ENCODE results near the gene SOX8.

Gene SOX8

DNA sequence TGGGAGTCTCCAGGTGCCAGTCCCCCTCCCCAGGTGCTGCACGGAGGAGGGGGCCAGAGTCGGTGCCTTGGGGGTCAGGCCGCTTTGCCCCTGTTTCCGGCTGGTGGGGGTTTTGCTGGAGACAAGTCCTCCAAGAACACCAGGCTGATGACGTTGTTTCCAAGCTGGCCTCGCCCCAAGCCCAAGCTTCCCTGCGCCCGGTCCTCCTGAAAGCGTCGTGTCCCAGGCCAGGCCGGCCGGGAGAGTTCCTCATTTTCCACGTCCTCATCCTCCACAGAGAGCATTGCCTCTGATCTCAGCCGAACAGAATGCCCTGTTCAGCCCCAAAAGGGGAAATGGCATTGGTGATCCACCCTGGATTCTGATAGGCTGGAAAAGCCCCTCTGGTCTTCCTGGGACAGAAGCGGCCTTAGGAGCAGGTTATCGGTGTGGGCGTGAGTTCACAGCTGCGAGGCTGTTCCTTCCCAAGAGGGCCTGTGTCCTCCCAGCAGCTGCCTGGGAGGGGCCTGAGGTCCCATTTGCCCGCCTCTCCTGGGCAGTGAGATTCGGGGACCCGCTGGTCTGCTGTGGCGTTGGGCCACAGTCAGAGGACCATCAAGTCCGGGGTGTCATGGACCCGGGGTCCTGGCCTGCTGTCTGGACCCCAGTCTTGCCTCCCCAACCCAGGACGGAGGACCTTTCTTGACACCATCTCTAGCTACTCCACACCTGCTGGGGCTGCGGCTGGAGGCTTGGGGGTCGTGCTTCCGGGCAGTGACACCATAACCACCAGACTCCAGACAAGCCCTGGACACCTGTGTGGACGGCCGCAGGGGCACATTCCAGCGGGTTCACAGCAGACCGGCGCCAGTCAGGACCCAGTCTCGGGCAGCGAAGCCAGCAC lies 7.1 kb downstream of the SOX8 start:
- no peak for DNase-seq (ENCODE audit: low read depth)

DNA sequence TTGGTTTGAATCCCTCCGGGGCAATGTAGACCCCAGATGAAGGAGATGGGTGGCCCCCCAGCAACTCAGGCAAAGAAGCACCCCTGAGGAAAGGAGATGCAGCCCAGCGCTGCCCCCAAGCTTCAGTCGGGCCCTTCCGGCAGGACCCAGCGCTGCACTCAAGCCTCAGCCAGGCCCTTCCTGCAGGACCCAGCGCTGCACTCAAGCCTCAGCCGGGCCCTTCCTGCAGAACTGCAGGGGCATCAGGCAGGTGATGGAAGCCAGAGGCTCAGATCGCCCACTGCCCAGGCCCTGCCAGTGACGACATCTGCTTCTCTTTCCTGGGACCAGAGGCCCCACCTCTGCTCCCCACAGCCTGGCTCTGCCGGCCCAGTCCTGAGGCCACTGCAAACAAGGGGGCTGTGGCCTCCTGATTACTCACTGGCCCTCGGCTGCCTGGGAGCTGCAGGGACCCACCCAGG lies 7.8 kb downstream of the SOX8 start:
- DNase-seq (ENCODE audit: low read depth) = no peak

DNA sequence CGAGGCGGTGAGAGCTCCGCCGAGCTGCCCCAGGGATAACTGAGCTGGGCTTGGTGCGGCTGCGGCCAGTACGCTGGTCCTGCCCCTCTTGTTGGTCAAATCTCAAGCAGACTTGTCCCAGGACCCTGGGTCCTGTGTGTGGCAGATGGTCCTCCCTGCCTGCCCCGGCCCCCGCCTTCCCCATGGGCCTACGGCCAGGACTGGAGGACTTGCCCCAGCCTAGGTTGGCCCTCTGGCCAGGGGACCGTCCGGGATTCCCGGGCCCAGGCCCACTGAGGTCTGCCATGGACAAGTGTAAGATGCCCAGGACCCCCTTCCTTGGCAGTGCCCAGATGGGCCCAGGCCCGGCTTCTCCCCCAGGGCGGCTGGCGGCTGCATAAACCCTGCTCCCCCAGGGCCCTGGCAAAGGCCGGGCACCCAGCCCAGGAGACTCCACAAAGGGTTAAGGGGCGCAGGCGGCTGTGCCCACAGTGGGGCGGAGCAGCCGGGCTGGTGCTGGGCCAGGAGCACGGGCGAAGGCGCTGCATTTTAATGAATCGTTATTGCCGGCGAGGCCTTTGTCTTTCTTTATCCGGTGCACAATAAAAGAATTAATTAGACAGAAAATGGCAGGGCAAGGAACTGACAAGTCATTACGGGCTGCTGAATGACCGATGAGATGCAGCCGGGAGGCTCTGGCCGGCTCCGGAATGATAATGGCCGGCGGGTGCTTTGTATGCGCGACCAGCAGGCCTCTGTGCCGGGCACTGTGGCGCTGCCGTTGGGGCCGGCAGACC lies 9.1 kb downstream of the SOX8 start:
- no peak for DNase-seq (ENCODE audit: low read depth)

DNA sequence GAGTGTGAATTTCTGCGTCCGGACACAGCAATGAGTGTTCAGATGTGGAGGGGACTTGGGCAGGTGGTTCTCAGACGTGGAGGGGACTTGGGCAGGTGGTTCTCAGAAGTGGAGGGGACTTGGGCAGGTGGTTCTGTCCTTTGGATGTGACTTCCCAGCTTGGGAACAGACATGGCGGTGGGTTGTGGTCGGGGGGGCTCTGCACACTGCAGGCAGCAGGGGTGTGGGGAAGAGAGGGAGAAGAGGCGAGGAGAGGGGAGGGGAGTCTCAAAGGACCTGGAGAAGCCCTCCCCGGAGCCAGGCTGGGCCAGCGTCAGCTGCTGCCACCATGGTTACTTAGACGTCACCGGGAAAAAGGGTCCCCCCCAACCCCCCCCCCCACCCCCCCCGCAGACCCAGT lies 9.8 kb downstream of the SOX8 start:
- DNase-seq (ENCODE audit: low read depth) = no peak

- DNase-seq (ENCODE audit: low read depth) = no peak
Measured at GRCh38 chr16:991773-992172, 10.2 kb downstream of the SOX8 start.

- no peak for DNase-seq (ENCODE audit: low read depth)
Measured at GRCh38 chr16:993731-994130, 12.2 kb downstream of the SOX8 start.

DNA sequence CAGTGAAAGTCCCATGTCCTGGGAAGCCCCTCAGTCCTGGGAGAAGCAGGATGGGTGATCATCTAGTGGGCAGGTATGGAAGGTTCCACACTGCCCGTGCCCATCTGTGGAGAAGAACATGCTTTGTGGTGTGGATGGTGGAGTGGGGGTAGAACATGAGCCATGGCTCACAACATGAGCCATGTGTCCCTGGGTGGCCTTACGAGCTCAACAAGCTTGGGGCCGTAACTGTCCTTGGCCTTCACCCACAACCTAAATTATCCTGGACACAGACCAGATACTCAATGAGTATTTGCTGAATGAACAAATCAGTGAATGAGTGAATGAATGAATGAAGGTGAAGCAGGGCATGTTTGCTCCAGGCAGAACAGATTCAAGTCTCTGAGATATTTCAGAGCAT lies 13.5 kb downstream of the SOX8 start:
- no peak for DNase-seq (ENCODE audit: low read depth)

- DNase-seq (ENCODE audit: low read depth) = no peak
Measured at GRCh38 chr16:995783-996182, 14.2 kb downstream of the SOX8 start.

DNA sequence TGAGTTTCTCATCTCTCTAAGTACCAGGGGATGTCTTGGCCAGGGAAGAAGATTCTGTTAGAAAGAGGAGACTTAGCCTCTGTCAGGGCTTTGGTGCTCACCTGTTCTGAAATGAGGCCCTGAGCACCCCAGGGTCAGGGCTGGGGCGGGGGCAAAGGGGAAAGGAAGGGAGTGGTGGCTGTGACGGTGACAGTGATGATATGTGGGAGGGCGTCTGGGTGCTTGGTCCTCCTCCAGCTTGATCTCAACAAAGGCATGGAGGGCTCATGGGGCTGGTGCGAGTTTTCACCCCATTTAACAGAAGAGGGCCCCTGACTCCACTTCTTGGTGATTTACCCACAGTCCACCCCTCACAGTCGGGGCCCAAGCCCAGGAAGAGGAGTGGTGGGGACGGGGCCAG lies 15.1 kb downstream of the SOX8 start:
- DNase-seq (ENCODE audit: low read depth) = no peak

- DNase-seq (ENCODE audit: low read depth) = peak; percentile 27
Measured at GRCh38 chr16:997440-998051, 16.0 kb downstream of the SOX8 start.

DNA sequence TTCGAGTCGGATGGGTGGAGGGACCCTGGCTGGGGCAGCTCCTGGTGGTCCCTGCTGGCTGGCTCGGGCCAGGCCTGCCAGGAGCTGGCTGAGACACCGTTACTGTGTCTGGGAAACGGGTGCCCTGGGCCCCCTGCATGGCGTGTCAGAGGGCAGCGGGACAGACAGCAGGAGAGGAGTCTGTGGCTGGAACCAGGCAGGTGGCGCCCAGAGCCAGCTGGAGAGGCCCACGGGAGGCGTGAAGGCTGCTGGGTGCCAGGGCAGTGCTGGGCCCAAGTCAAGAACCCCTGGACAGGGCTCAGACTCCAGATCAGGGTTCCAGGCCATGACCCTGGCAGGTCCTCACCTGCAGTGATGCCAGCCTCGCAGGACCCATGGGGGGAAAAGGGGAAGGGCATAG lies 16.6 kb downstream of the SOX8 start:
- no peak for DNase-seq (ENCODE audit: low read depth)

GRCh38 chr16:998615-999014 lies 17.0 kb downstream of the SOX8 start:
- no peak for DNase-seq (ENCODE audit: low read depth)

- no peak for DNase-seq (ENCODE audit: low read depth)
Measured at GRCh38 chr16:999677-1000076, 18.1 kb downstream of the SOX8 start.

DNA sequence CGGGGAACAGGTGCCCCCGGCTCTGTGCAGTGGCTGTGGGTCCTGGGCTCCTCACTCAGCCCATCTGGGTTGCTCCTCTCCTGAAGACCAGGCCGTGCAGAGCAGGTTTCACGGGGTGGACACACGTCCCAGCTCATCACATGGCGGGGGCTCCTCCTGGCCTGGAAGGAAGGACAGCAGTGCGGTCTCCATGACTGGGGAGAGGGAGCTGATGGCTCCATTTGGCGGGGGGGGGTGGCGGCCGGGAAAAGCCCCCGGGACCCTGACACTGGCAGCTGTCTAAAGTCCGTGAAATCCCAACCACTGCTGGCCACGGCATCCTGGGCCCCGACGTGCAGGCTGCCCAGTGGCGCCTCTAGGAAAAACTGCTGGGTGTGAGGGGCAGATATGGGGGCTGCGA lies 19.0 kb downstream of the SOX8 start:
- no peak for DNase-seq (ENCODE audit: low read depth)

DNA sequence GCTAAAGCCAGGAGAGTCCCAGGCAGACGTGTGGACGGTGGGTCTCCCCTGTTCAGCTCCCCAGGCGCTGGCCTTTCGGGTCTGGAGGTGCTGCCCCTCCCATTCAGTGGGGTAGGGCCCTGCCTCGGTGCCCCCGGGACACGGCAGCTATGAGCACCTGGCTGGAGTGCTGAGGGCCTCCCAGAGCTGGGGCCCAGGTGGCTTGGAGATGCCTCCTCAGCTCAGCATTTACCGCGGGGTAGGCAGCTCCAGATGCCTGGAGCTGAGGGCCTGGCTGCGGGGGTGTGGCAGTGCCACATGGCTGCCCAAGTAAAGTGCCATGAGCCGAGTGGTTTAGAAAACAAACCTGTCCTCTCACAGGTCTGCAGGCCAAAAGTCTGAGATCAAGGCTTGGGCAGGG lies 19.5 kb downstream of the SOX8 start:
- DNase-seq (ENCODE audit: low read depth) = no peak

DNA sequence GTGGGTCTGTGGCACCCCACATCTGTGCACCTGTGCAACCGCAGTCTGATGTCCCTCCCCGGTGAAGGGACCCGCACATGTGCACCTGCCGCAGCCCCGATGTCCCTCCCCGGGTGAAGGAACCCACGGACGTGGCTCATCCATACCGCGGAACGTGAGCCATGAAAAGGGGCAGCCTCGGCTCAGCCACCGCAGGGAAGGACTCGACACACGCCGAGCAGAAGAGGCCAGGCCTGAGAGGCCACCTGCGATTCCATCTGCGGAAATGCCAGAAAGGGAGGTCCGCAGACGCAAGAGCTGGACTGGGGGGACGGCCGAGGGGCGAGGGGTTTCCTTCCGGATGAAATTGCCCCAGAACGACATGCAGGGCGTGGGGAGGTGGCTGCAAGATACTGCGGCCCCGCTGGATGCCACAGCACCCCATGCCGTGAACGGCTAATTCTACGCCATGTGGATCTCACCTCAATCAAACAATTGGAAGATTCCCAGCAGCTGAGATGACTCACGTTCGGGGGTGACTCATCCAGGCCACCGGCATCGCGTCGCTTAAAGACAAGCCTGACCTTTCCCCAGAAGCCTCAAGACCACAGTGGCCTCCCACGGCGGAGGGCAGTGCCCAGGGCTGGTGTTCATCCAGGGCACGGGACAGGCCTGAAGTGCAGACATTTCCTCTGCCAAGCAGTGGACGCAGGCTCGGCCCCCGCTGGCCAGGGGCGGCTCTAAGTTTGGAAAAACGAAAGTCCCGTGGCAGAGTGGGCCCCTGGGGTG lies 21.0 kb downstream of the SOX8 start:
- DNase-seq (ENCODE audit: low read depth) = peak; percentile 49

DNA sequence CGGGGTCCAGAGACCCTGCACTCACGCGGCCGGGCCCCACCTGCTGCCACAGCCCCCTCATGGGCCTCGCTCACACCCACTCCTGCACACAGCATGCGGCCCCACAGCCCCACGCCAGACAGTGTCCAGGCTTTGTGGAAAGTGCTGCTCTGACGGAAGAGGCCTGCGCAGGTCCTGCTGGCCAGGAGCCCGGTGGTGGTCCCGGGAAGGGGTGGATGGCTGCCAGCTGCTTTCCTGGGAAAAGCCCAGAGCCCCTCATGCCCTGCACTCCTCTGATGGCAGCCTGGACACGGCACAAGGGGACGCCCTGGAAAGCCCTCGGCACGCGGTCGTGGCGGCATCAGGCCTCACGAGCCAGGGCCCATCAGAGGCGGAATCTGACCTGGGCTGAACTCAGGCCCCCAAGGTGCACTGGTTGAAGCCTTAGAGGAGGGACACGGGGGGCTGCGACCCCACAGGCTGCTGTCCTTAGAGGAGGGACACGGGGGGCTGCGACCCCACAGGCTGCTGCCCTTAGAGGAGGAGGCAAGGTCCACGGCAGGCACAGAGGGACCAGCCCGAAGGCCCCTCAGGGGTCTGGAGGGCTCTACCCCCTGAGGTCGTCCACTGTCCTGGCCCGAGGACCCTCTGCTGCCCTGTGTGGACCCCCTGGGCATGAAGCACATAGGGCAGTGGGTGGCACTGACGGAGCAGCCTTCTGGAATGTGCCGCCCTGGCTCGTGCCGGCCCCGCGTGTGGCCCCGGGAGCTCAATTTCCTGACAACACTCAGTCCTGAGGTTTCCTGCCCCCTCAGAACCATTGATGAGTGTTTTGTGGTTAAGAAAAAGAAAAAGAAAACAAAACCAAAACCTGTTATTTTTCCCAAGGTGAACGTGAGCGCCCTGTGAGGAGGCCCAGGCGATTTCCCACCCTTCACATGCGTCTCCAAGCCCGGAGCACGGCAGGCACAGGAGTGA lies 22.1 kb downstream of the SOX8 start:
- DNase-seq (ENCODE audit: low read depth) = no peak

DNA sequence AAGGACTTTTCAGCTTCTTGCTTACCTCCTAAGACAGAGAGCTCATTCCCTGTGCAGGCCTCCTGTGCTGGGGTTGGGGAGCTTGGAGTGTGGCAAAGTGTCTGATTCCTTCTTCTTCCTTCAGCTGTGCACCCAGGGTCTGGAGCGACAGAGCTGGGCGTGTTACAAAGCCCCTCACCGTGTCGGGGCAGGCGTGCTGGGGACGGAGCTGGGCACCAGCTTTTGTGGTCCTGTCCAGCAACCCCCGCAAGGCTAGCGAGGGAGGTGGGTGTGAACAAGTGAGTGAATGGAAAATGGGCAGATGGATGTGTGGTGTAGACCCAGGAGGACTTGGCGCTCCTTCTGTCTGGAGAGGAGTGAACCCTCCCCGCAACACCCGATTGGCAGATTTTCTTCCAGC lies 23.7 kb downstream of the SOX8 start:
- DNase-seq (ENCODE audit: low read depth) = no peak

DNA sequence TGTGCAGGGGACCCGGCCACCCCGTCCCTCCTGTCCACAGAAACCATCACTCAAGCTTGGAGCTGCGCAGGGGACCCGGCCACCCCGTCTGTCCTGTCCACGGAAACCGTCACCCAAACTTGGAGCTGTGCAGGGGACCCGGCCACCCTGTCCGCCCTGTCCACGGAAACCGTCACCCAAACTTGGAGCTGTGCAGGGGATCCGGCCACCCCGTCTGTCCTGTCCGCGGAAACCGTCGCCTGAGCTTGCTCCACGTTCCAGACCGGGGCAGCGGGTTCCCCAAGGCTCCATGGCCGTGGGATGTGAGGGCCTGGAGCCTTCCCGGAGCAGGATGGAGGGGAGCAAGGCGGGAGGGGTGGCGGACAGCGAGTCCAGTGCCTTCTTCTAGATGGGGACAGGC lies 25.2 kb downstream of the SOX8 start:
- no peak for DNase-seq (ENCODE audit: low read depth)

- DNase-seq (ENCODE audit: low read depth) = no peak
Measured at GRCh38 chr16:1007284-1007850, 25.8 kb downstream of the SOX8 start.

DNA sequence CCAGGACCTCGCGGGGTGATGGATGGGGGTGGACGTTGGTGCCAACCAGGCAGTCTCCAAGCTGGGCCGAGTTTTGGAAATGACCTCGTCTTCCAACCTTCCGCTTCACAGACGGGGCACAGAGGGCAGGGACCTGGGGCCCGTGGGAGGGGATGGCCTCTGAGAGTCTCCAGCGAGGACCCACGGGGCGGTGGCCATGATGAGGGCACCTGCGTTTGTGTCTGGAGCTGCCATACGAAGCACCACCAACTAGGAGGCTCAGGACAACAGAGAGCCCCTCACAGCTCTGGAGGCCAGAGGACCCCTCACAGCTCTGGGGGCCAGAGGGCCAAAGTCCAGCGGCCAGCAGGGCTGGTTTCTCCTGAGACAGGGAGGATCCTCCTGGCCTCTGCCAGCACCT lies 26.5 kb downstream of the SOX8 start:
- no peak for DNase-seq (ENCODE audit: low read depth)
